Osteoblast (primary cell): ENCODE results near the gene CSNK1E. TPM values are rescaled to one million over a fixed set of nuclear protein-coding genes. Genes with fewer than 3 reads are reported as not detected.
A peak's percentile ranks its signal among the peaks of the same experiment; 100 is the strongest.
"Not testable (repeated sequence)": the region's sequence is repeated elsewhere in the genome, so short reads cannot be mapped to it uniquely, and the experiment has no call there.

Experiments
- DNase-seq: peaks from one replicate; pipeline ENCODE4 v3.0.0; 2011; ENCODE audit warnings: low spot score, mixed read lengths; ENCODE audit not compliant: insufficient read length; ENCODE audit errors: missing footprints
- H2AFZ ChIP-seq: 2 replicates; pipeline ENCODE4 v1.6.0; 2011; ENCODE audit warnings: mild to moderate bottlenecking, low read length
- H3K27ac ChIP-seq: 2 replicates; pipeline ENCODE4 v1.5.1; 2011; ENCODE audit warnings: mild to moderate bottlenecking, low read depth, low read length, moderate library complexity
- H3K27me3 ChIP-seq: 2 replicates; pipeline ENCODE4 v1.6.0; 2012; ENCODE audit warnings: mild to moderate bottlenecking, control low read depth, inconsistent platforms, low read length, moderate library complexity; ENCODE audit not compliant: insufficient read depth
- H3K36me3 ChIP-seq: 2 replicates; pipeline ENCODE4 v1.5.1; 2011; ENCODE audit warnings: mild to moderate bottlenecking, low read length, control low read depth, moderate library complexity; ENCODE audit not compliant: insufficient read depth
- H3K4me1 ChIP-seq: 2 replicates; pipeline ENCODE4 v1.5.1; 2011; ENCODE audit warnings: mild to moderate bottlenecking, low read length, control low read depth, moderate library complexity; ENCODE audit not compliant: insufficient read depth
- H3K4me2 ChIP-seq: 2 replicates; pipeline ENCODE4 v1.6.0; 2011; ENCODE audit warnings: mild to moderate bottlenecking, low read length; ENCODE audit not compliant: insufficient read depth
- H3K4me3 ChIP-seq: fragments of 200-600 bp; sonication (generic); 3 replicates; pipeline ENCODE4 v1.5.1; 2012; ENCODE audit warnings: mild to moderate bottlenecking, low read length, inconsistent platforms; ENCODE audit not compliant: insufficient read depth
- H3K79me2 ChIP-seq: 2 replicates; pipeline ENCODE4 v1.6.0; 2012; ENCODE audit warnings: mild to moderate bottlenecking, low read length, control low read depth, inconsistent platforms; ENCODE audit not compliant: insufficient read depth
- H3K9me3 ChIP-seq: 2 replicates; pipeline ENCODE4 v1.5.1; 2011; ENCODE audit warnings: low read depth, low read length, control low read depth
- H4K20me1 ChIP-seq: 2 replicates; pipeline ENCODE4 v1.6.0; 2012; ENCODE audit warnings: mild to moderate bottlenecking, low read length, control low read depth; ENCODE audit not compliant: insufficient read depth
- total RNA-seq: library from RNA; depleted of rRNA; stranded (reverse); fragments of >200 nt; gene quantifications from 2 replicates; pipeline ENCODE4 v1.2.3, GENCODE V29; 2012
- TF ChIP-seq, protein P1 (sequence below): IDR thresholded peaks from 2 replicates; pipeline ENCODE4 v1.5.1; 2011; ENCODE audit warnings: mild to moderate bottlenecking, low read depth, low read length, moderate library complexity; ENCODE audit errors: extremely low read depth

Gene CSNK1E
- total RNA-seq, 1 donor, result 152 TPM

DNA sequence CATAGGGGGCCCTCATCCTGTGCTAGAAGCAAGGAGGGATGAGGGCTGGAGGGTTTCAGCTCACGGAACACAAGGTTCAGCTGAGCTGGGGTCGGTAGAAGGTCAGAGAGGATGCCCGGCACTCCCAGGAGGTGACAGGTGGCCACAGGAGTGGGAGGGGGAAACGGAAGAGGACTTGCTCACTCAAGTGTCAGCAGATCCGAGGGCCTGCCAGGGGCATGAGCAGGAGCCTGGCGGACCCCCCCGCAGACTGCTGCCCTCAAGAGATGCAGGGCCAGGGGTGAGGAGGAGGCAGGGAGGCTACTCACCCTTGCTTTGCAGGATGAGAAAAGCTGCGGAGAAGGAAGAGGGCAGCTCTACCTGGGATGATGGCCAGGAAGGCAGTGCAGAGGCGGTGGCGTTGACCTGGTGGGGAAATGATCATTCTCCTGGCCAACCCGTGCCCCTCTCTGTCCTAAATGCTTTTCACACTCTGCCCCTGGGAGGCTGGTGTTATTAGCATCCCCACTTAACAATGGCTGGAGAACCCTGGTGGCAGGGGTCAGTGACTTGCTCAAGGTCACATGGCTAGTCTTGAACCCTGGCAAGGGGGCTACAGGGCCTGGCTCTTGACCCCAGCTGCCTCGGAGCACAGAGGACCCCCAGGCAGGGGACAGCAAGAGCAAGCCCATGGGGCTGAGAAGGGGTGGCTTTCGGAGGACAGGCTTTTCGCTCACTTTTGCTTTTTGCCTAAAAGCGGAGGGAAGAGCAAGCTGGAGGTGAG is 30.1 kb upstream of the CSNK1E start:
- Histone ChIP-seq H3K9me3 (no peaks in the 10 kb centered on the region), H3K4me2 (no peak overlapping the region), H4K20me1 (peaks cover 2% of the 10 kb centered on the region), H3K79me2 (no peaks in the 10 kb centered on the region), H3K4me1 (peaks cover 5% of the 10 kb centered on the region), H3K27me3 (no peaks in the 10 kb centered on the region), H3K27ac (no peak overlapping the region), H3K4me3 (no peak overlapping the region), H2AFZ (no peak overlapping the region), H3K36me3 (no peaks in the 10 kb centered on the region)
- TF ChIP-seq, protein P1, sequence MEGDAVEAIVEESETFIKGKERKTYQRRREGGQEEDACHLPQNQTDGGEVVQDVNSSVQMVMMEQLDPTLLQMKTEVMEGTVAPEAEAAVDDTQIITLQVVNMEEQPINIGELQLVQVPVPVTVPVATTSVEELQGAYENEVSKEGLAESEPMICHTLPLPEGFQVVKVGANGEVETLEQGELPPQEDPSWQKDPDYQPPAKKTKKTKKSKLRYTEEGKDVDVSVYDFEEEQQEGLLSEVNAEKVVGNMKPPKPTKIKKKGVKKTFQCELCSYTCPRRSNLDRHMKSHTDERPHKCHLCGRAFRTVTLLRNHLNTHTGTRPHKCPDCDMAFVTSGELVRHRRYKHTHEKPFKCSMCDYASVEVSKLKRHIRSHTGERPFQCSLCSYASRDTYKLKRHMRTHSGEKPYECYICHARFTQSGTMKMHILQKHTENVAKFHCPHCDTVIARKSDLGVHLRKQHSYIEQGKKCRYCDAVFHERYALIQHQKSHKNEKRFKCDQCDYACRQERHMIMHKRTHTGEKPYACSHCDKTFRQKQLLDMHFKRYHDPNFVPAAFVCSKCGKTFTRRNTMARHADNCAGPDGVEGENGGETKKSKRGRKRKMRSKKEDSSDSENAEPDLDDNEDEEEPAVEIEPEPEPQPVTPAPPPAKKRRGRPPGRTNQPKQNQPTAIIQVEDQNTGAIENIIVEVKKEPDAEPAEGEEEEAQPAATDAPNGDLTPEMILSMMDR, result no peak
- peak; percentile 39 for DNase-seq

DNA sequence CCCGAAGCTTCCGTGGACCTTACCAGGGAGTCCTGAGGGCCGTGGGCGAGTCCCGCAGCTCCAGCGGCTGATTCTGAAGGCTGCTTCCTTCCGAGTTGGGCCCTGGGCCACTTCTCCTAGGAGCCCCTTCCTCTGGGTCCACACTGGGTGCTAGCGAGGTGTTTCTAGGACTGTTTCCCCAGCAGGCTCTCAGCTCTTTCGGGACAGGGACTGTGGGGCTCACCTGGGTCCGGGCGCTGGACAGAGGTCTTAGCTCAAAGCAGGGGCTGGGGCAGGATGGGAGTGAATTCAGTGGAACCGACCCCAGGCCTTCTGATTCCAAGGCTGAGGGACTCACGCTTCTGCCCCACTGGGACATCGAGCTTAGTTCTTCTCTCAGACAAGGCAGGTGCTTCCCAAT is 29.3 kb upstream of the CSNK1E start:
- no peak overlapping the region for H3K4me3 ChIP-seq
- H3K4me2 ChIP-seq, result no peak overlapping the region
- H2AFZ ChIP-seq, result no peak overlapping the region
- TF ChIP-seq, protein P1, result no peak
- no peaks in the 10 kb centered on the region for H3K36me3 ChIP-seq
- no peak for DNase-seq
- H3K27me3 ChIP-seq, result no peaks in the 10 kb centered on the region
- peaks cover 2% of the 10 kb centered on the region for H4K20me1 ChIP-seq
- no peak overlapping the region for H3K27ac ChIP-seq
- H3K9me3 ChIP-seq, result no peaks in the 10 kb centered on the region
- H3K79me2 ChIP-seq, result no peaks in the 10 kb centered on the region
- H3K4me1 ChIP-seq, result peaks cover 5% of the 10 kb centered on the region

DNA sequence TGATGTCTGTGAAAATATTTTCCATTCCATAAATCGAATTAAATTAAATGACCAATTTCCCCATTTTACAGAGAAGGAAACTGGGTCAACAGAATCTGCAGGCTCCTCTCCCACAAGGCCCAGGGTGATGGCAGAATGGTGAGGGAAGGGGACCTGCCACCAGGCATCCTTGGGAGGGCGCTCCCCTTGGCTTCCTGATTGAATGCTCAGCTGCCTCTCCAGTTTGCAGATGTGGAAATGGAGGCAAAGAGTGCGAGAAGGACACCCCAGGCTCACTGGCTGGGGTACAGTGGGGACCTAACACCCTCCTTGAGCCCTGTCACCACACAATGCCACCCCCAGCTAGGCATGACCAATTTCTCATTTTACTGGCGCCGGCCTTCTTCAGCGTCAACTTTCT is 28.5 kb upstream of the CSNK1E start:
- no peak overlapping the region for H3K4me3 ChIP-seq
- peaks cover 5% of the 10 kb centered on the region for H3K4me1 ChIP-seq
- H3K79me2 ChIP-seq, result no peaks in the 10 kb centered on the region
- DNase-seq, result peak; percentile 36
- H2AFZ ChIP-seq, result no peak overlapping the region
- TF ChIP-seq, protein P1, result no peak
- no peak overlapping the region for H3K27ac ChIP-seq
- H3K27me3 ChIP-seq, result no peaks in the 10 kb centered on the region
- no peak overlapping the region for H3K4me2 ChIP-seq
- no peaks in the 10 kb centered on the region for H4K20me1 ChIP-seq
- no peaks in the 10 kb centered on the region for H3K36me3 ChIP-seq
- H3K9me3 ChIP-seq, result no peaks in the 10 kb centered on the region

DNA sequence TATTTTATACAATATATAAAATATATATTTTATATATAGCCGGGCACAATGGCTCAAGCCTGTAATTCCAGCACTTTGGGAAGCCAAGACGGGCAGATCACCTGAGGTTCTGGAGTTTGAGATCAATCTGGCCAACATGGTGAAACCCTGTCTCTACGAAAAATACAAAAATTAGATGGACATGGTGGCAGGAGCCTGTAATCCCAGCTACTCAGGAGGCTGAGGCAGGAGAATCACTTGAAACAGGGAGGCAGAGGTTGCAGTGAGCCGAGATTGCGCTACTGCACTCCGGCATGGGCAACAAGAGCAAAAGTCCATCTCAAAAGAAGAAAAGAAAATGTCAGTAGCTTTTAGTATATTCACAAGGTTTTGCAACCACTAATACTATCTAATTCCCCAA is 22.7 kb upstream of the CSNK1E start:
- not testable (repeated sequence) for DNase-seq, H3K36me3 ChIP-seq, H3K4me1 ChIP-seq, H3K9me3 ChIP-seq, H3K4me3 ChIP-seq, H3K79me2 ChIP-seq, H3K27me3 ChIP-seq, H2AFZ ChIP-seq, H4K20me1 ChIP-seq, H3K27ac ChIP-seq, H3K4me2 ChIP-seq
